Suprapubic skin (tissue), 4 donors: ENCODE measurements around the gene RPS21.

ENCODE experiments used
- EP300 ChIP-seq: sonication (generic); formaldehyde crosslinking; IDR thresholded peaks from one replicate; pipeline ENCODE4 v1.6.1; 2017; ENCODE audit warnings: antibody characterized with exemption
- POLR2AphosphoS5 ChIP-seq, 3 donors: sonication (generic); formaldehyde crosslinking; IDR thresholded peaks; one replicate each; pipeline ENCODE4 v1.6.1; 2017; ENCODE audit warnings: antibody characterized with exemption in 3 of 3
- TF ChIP-seq, protein P1 (sequence below), 2 donors: fragments of 200-600 bp in 1 of 2; fragments of 450-650 bp in 1 of 2; sonication (generic) in 1 of 2; IDR thresholded peaks; one replicate each; pipeline ENCODE4 v1.5.1; 2016 to 2019; ENCODE audit warnings: antibody characterized with exemption in 2 of 2, mild to moderate bottlenecking in 1 of 2, moderate library complexity in 1 of 2

DNA sequence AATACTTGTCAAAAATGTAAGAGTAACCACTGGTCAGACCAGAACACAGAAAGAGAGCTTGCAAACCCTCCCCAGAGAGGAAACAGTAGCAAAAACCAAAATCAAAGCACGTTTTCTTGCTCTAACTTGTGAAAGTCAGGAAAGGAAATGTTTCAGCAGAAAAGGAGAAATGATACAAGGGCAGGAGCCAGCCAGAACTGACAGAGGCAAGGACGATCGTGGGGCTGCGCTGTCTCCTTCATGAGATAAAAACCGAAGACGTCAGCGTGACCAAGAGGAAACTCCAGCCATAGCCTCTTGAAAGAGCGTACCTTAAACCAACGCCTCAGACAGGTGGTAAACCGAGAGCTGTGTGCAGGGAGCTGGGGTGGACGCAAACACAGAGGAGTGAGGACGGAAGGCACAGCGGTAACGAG is 47.2 kb upstream of the RPS21 start:
- TF ChIP-seq, protein P1, sequence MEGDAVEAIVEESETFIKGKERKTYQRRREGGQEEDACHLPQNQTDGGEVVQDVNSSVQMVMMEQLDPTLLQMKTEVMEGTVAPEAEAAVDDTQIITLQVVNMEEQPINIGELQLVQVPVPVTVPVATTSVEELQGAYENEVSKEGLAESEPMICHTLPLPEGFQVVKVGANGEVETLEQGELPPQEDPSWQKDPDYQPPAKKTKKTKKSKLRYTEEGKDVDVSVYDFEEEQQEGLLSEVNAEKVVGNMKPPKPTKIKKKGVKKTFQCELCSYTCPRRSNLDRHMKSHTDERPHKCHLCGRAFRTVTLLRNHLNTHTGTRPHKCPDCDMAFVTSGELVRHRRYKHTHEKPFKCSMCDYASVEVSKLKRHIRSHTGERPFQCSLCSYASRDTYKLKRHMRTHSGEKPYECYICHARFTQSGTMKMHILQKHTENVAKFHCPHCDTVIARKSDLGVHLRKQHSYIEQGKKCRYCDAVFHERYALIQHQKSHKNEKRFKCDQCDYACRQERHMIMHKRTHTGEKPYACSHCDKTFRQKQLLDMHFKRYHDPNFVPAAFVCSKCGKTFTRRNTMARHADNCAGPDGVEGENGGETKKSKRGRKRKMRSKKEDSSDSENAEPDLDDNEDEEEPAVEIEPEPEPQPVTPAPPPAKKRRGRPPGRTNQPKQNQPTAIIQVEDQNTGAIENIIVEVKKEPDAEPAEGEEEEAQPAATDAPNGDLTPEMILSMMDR (IDR thresholded peaks at IDR 0.05), result no peak
- TF ChIP-seq POLR2AphosphoS5 (IDR thresholded peaks at IDR 0.05) (no peak), EP300 (no peak)
